ENCODE measurements around the gene SLITRK1.

DNA sequence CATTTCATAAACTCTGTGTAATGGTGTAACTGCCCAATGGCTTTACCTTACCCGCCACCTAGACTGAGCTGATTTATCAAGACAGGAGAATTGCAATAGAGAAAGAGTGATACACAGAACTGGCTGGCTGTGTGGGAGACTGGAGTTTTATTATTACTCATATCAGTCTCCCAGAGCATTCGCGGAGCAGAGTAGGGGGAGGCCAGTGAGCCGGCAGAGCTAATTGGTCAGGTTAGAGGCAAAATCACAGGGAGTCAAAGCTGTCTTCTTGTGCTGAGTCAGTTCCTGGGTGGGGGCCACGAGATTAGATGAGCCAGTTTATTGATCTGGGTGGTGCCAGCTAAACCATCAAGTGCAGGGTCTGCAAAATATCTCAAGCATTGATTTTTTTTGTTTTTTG, 23.4 kb upstream of the SLITRK1 start:
- TF ChIP-seq, protein P1, sequence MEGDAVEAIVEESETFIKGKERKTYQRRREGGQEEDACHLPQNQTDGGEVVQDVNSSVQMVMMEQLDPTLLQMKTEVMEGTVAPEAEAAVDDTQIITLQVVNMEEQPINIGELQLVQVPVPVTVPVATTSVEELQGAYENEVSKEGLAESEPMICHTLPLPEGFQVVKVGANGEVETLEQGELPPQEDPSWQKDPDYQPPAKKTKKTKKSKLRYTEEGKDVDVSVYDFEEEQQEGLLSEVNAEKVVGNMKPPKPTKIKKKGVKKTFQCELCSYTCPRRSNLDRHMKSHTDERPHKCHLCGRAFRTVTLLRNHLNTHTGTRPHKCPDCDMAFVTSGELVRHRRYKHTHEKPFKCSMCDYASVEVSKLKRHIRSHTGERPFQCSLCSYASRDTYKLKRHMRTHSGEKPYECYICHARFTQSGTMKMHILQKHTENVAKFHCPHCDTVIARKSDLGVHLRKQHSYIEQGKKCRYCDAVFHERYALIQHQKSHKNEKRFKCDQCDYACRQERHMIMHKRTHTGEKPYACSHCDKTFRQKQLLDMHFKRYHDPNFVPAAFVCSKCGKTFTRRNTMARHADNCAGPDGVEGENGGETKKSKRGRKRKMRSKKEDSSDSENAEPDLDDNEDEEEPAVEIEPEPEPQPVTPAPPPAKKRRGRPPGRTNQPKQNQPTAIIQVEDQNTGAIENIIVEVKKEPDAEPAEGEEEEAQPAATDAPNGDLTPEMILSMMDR (IDR thresholded peaks at IDR 0.05; ENCODE audit: low read length) = no peak
- no peak for TF ChIP-seq EZH2 (IDR thresholded peaks at IDR 0.05; ENCODE audit: borderline replicate concordance, low read length)

Measured in OCI-LY1 (cell line).